Measurements from ENCODE around the gene CXCR2.
A peak's percentile ranks its signal among the peaks of the same experiment; 100 is the strongest.

Gene CXCR2

GRCh38 chr2:218172845-218173244 lies 47.0 kb downstream of the CXCR2 start:
- peaks cover 0 to 15% (median 8%) of the 10 kb centered on the region in 5 donors for H3K4me1 ChIP-seq (ENCODE audit: control insufficient read depth in 5 of 5, insufficient read depth in 5 of 5, low read length in 5 of 5)
- H3K4me3 ChIP-seq (ENCODE audit: low read depth in 1 of 5, low read length in 5 of 5), result no peak overlapping the region
- no peak overlapping the region for H3K9ac ChIP-seq (ENCODE audit: low read length in 5 of 5)
- no peaks in the 10 kb centered on the region for H3K9me3 ChIP-seq (ENCODE audit: control insufficient read depth in 5 of 5, low read length in 5 of 5)
- H3K36me3 ChIP-seq (ENCODE audit: control insufficient read depth in 5 of 5, insufficient read depth in 5 of 5, low read length in 5 of 5), result no peaks in the 10 kb centered on the region
- no peak overlapping the region for H3K27ac ChIP-seq (ENCODE audit: low read depth, low read length)
- no peaks in the 10 kb centered on the region for H3K27me3 ChIP-seq (ENCODE audit: control insufficient read depth in 5 of 5, insufficient read depth in 4 of 5, low read length in 5 of 5)

GRCh38 chr2:218179782-218180181 lies 54.0 kb downstream of the CXCR2 start:
- no peak overlapping the region for H3K9ac ChIP-seq (ENCODE audit: low read length in 5 of 5)
- no peak overlapping the region for H3K4me3 ChIP-seq (ENCODE audit: low read depth in 1 of 5, low read length in 5 of 5)
- peaks cover 4 to 28% (median 26%) of the 10 kb centered on the region in 5 donors for H3K4me1 ChIP-seq (ENCODE audit: control insufficient read depth in 5 of 5, insufficient read depth in 5 of 5, low read length in 5 of 5)
- peak overlapping the region; percentile 39 for H3K27ac ChIP-seq (ENCODE audit: low read depth, low read length)
- H3K27me3 ChIP-seq (ENCODE audit: control insufficient read depth in 5 of 5, insufficient read depth in 4 of 5, low read length in 5 of 5), result no peaks in the 10 kb centered on the region
- no peaks in the 10 kb centered on the region for H3K36me3 ChIP-seq (ENCODE audit: control insufficient read depth in 5 of 5, insufficient read depth in 5 of 5, low read length in 5 of 5)
- no peaks in the 10 kb centered on the region for H3K9me3 ChIP-seq (ENCODE audit: control insufficient read depth in 5 of 5, low read length in 5 of 5)

- Histone ChIP-seq H3K4me3 (ENCODE audit: low read depth in 1 of 5, low read length in 5 of 5) (no peak overlapping the region), H3K27ac (ENCODE audit: low read depth, low read length) (peak overlapping the region; percentile 39), H3K4me1 (ENCODE audit: control insufficient read depth in 5 of 5, insufficient read depth in 5 of 5, low read length in 5 of 5) (peaks cover 4 to 28% (median 26%) of the 10 kb centered on the region in 5 donors), H3K9ac (ENCODE audit: low read length in 5 of 5) (no peak overlapping the region), H3K36me3 (ENCODE audit: control insufficient read depth in 5 of 5, insufficient read depth in 5 of 5, low read length in 5 of 5) (no peaks in the 10 kb centered on the region), H3K27me3 (ENCODE audit: control insufficient read depth in 5 of 5, insufficient read depth in 4 of 5, low read length in 5 of 5) (no peaks in the 10 kb centered on the region), H3K9me3 (ENCODE audit: control insufficient read depth in 5 of 5, low read length in 5 of 5) (no peaks in the 10 kb centered on the region)
These were observed 54.8 kb downstream of the CXCR2 start for GRCh38 chr2:218180467-218181114.

- Histone ChIP-seq H3K36me3 (ENCODE audit: control insufficient read depth in 5 of 5, insufficient read depth in 5 of 5, low read length in 5 of 5) (no peaks in the 10 kb centered on the region), H3K9me3 (ENCODE audit: control insufficient read depth in 5 of 5, low read length in 5 of 5) (no peaks in the 10 kb centered on the region), H3K27ac (ENCODE audit: low read depth, low read length) (no peak overlapping the region), H3K27me3 (ENCODE audit: control insufficient read depth in 5 of 5, insufficient read depth in 4 of 5, low read length in 5 of 5) (no peaks in the 10 kb centered on the region), H3K4me1 (ENCODE audit: control insufficient read depth in 5 of 5, insufficient read depth in 5 of 5, low read length in 5 of 5) (peaks cover 5 to 36% (median 33%) of the 10 kb centered on the region in 5 donors), H3K4me3 (ENCODE audit: low read depth in 1 of 5, low read length in 5 of 5) (no peak overlapping the region), H3K9ac (ENCODE audit: low read length in 5 of 5) (no peak overlapping the region)
These were observed 58.5 kb downstream of the CXCR2 start for GRCh38 chr2:218184331-218184730.

GRCh38 chr2:218186355-218186766 lies 60.5 kb downstream of the CXCR2 start:
- no peaks in the 10 kb centered on the region for H3K9me3 ChIP-seq (ENCODE audit: control insufficient read depth in 5 of 5, low read length in 5 of 5)
- H3K27me3 ChIP-seq (ENCODE audit: control insufficient read depth in 5 of 5, insufficient read depth in 4 of 5, low read length in 5 of 5), result no peaks in the 10 kb centered on the region
- no peak overlapping the region for H3K9ac ChIP-seq (ENCODE audit: low read length in 5 of 5)
- H3K27ac ChIP-seq (ENCODE audit: low read depth, low read length), result no peak overlapping the region
- H3K36me3 ChIP-seq (ENCODE audit: control insufficient read depth in 5 of 5, insufficient read depth in 5 of 5, low read length in 5 of 5), result no peaks in the 10 kb centered on the region
- peaks cover 1 to 18% (median 14%) of the 10 kb centered on the region in 5 donors for H3K4me1 ChIP-seq (ENCODE audit: control insufficient read depth in 5 of 5, insufficient read depth in 5 of 5, low read length in 5 of 5)
- H3K4me3 ChIP-seq (ENCODE audit: low read depth in 1 of 5, low read length in 5 of 5), result peak overlapping the region in 3 of 5 donors; percentile 23 to 53 (median 24)
